ENCODE results near the gene SMURF2.
"Not testable (repeated sequence)": the region's sequence is repeated elsewhere in the genome, so short reads cannot be mapped to it uniquely, and the experiment has no call there.

The SMURF2 gene

DNA sequence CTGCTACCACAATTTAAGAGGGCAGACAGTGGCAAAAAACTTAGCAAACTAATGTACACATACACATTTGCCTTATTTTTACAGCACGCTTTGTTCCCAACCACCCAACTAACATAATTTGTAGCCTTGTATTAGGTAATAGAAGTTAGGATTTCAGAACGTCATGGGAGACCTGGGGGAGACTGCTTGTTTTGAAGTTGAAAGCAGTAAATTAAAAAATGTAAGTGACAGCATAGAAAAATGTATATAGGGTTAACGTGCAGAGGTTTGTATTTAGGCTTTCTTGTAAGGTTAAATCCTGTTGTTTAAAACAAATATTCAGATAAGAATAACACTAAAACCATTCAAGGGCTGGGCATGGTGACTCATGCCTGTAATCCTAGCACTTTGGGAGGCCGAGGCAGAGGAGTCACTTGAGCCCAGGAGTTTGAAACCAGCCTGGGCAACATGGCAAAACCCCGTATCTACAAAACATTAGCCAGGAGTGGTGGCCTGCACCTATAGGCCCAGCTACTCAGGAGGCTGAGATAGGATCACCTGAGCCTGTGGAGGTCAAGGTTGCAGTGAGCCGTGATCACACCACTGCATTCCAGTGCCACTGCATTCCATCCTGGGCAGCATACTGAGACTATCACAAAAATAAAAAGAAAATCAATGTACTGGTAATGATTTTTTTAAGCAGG lies 2.3 kb upstream of the SMURF2 start:
- DNase-seq (ENCODE audit: low spot score), result not testable (repeated sequence)

- DNase-seq (ENCODE audit: low spot score), result not testable (repeated sequence)
Measured at GRCh38 chr17:64663836-64664235, 1.7 kb upstream of the SMURF2 start.

DNA sequence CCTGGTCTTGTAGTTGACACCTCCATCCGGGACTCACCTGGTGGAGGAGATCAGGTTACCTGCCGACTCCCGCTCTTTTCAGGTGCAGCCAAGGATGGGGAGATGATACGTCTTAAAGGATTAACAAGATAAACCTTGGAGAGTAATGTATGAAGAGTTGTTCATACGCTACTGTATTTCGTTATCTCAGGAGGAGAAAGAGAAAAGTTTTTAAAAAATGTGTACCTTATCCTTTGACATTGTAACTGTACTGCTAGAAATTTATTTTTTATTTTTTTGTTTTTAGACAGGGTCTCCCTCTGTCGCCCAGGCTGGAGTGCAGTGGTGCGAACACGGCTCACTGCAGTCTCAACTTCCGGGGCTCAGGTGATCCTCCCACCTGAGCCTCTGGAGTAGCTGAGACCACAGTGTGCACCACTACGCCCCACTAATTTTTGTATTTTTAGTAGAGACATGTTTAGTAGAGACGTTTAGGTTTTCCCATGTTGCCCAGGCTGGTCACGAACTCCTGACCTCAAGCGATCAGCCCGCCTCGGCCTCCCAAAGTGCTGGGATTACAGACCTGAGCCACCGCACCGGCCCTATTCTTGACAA lies 764 bp upstream of the SMURF2 start:
- no peak for DNase-seq (ENCODE audit: low spot score)

DNA sequence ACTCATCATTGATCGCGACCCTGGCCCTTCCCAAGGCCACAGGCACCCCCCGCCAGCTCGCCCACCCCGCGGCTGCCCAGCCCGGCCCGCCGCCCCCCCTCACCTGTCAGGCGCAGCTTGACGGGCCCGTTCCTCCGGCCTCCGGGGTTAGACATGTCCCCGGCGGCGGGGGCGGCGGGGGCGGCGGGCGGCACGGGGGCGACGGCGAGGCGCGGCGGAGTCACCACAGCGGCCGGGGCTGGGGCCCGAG lies 456 bp downstream of the SMURF2 start:
- no peak for DNase-seq (ENCODE audit: low spot score)

DNA sequence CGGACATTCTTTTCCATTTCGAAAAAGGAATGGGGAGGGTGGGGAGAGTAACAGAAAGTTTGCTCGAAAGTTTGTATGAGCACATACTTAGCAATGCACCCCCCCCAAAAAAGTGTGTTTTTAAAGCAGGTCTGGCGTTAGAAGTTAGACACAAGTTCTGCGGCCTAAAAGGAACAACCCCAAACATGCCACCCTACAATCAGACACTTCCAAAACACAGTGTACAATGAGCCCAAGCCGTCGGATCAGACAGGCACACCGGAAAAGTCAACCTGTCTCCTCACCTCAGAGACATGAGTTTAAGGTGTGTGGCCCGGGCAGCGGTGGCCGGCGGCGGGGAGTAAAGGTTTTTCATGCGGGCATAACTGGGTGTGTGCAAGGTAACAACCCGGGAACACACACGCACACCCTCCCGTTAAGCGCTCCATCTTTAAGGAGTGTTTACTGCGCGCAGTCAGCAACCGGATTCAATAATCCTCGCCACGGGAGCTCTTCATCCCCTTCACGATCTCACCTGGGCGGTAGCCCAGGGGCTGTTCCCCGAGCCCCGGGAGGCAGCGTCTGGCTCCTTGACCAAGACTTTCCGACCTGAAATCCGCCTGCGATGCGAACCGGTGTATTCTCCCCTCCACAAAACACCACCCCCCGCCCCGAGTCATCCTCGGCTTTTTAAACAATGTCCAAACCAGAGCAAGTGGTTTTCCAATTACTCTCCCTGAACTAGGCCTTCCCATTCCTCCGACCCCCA lies 955 bp downstream of the SMURF2 start:
- DNase-seq (ENCODE audit: low spot score), result not testable (repeated sequence)

DNA sequence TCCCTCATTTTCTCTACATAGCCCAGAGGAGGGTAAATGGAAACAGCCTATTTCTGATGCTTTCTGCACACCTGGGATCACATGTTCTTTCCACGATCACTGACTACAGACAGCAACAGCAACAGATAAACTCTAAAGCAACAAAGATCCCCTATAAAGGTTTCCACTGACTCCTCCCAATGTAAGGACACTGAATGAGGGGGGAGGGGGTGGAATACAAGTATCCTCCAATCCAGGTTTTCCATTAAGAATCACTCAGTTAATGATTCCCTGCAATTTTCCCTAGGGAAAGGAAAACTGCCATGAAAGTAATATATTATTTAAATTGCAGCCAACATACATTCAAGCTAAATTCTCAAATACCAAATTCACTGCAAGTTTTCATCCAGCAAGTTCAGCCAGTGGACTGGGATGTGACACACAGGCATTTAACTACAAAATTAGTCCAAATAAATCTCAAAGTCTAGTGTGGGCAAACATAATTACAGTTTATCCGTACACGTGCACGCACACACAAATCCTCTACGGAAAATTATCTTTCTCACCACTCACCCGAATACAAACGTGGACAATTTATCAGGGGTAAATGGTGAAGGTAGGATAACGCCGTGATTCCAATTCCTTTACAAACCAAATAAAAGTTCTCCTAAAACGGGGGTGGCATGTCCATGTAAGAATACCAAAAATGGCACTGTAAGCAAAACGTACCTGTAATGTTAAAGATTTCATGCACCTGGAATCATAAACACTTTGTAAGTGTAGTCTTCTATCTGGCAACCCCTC lies 1.7 kb downstream of the SMURF2 start:
- DNase-seq (ENCODE audit: low spot score), result not testable (repeated sequence)

DNA sequence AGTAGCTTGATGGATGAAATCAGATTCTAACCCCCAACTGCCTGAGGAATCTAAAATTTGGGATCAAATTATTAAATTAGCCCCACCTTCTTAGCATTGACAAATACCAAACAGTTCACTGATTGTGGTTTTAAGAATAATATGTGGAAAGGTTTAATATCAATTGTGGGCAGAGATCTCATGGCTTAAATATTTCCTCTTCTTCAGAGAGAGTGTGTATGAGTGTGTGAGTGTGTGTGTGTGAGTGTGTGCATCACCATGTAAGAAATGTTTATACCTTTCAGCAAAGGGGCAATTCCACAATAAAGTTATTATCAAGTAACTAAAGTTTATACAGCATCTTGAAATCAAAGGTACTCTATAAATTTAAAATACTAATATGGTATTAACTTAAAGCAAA lies 3.2 kb downstream of the SMURF2 start:
- no peak for DNase-seq (ENCODE audit: low spot score)

- no peak for DNase-seq (ENCODE audit: low spot score)
Measured at GRCh38 chr17:64657610-64658125, 4.4 kb downstream of the SMURF2 start.

DNA sequence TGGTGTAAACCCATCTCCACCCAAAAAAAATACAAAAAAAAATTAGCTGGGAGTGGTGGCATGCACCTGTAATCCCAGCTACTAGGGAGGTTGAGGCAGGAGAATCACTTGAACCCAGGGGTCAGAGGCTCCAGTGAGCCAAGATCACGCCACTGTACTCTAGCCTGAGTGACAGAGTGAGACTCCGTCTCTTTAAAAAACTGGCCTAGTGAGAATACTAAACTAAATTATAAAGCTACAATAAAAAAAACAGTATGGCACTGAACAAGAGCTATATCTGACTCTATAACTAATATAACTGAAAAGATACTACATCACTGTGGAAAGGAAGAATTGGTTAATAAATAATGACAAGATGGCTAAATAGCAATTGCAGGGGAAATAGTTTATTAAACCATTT lies 6.4 kb downstream of the SMURF2 start:
- DNase-seq (ENCODE audit: low spot score), result no peak

GRCh38 chr17:64653985-64654355 lies 8.1 kb downstream of the SMURF2 start:
- no peak for DNase-seq (ENCODE audit: low spot score)

- no peak for DNase-seq (ENCODE audit: low spot score)
Measured at GRCh38 chr17:64653325-64653984, 8.7 kb downstream of the SMURF2 start.

DNA sequence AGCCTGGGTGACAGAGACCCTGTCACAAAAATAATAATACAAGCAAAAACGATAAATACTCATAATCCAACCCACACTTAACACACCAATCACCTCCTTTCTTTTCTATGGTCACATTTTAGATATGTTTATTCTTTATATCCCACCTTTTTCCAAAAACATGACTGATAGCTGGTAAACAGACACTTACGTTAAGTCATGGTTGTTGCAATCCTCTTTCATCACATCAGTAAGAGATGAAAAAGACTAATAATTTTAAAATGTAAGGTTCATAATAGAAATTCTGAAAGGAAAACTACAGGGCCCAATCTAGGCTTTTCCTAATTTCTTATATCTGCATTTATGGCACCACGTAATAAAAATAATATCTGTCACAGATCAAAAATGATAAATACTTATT lies 10.2 kb downstream of the SMURF2 start:
- DNase-seq (ENCODE audit: low spot score), result no peak

- DNase-seq (ENCODE audit: low spot score), result no peak
Measured at GRCh38 chr17:64648234-64648633, 13.9 kb downstream of the SMURF2 start.

GRCh38 chr17:64647817-64648216 lies 14.3 kb downstream of the SMURF2 start:
- DNase-seq (ENCODE audit: low spot score), result no peak

DNA sequence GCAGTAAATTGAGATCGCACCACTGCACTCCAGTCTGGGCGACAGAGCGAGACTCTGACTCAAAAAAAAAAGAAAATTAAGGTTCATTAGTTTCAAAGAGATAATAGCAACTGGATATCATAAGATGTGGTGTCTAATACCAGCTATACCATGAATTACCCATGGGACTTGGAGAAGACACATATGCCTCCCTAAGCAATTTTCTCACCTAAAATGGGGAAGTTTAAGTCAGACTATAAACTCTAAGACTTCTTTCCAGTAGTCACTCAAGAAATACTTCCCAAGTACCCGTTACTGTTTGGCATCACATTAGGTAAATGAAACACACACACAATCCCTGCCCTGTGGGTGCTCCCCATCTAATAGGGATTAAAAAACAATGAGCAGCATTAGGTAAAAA lies 22.6 kb downstream of the SMURF2 start:
- DNase-seq (ENCODE audit: low spot score), result no peak

GRCh38 chr17:64638552-64639203 lies 23.4 kb downstream of the SMURF2 start:
- no peak for DNase-seq (ENCODE audit: low spot score)

- DNase-seq (ENCODE audit: low spot score), result peak; percentile 22
Measured at GRCh38 chr17:64635647-64636305, 26.3 kb downstream of the SMURF2 start.

- DNase-seq (ENCODE audit: low spot score), result no peak
Measured at GRCh38 chr17:64634218-64634617, 27.9 kb downstream of the SMURF2 start.

DNA sequence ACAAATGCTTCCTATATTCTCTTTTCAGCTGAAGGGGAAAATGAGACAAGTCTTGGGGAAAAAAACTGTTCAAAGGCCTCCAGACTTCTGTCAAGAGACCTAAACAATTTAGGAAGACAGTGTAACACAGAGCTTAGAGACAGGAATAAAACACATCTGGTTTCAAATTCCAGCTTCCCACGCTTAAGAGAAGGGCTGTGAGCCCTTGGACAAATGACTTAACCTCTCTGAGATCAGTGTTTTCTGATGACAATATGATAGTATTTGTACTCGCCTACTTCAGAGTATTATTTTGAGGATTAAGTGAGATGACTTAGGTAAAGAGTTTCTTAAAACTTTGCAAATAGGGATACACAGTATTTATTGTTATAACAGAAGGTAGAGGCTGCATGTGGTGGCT lies 29.5 kb downstream of the SMURF2 start:
- no peak for DNase-seq (ENCODE audit: low spot score)

GRCh38 chr17:64632194-64632593 lies 29.9 kb downstream of the SMURF2 start:
- DNase-seq (ENCODE audit: low spot score), result no peak

All from AG20443 (cell line).